HTR-8/SVneo (cell line): ENCODE results near the gene MCIDAS.

Source experiments
- DNase-seq: peaks from one replicate; pipeline ENCODE4 v3.0.0; 2011; ENCODE audit warnings: low spot score, mixed read lengths; ENCODE audit not compliant: insufficient read length
- FAIRE-seq: peaks from 2 replicates; lab custom pipeline; 2011; peaks lifted over from hg19 to GRCh38; lab: Jason Lieb, UNC

The MCIDAS gene

GRCh38 chr5:55172051-55172899, 54.8 kb downstream of the MCIDAS start:
- DNase-seq (peak; percentile 77), FAIRE-seq (peak; percentile 9)

- DNase-seq (no peak), FAIRE-seq (no peak)
Measured at GRCh38 chr5:55171471-55171870, 55.6 kb downstream of the MCIDAS start.
